Thoracic aorta (tissue), 2 donors: ENCODE results near the gene DOC2B. TPM values are rescaled to one million over a fixed set of nuclear protein-coding genes. Genes with fewer than 3 reads are reported as not detected.

Experiments used
- ATAC-seq: fragments of 150-250 bp; one replicate; pipeline ENCODE4 v1.8.0; 2017; ENCODE audit warnings: low read depth; ENCODE audit not compliant: insufficient number of reproducible peaks, low FRiP score
- DNase-seq: peaks from one replicate; pipeline ENCODE4 v3.0.0-alpha.2; 2020; ENCODE audit warnings: low spot score
- H3K27ac ChIP-seq, 2 donors: fragments of 200-600 bp; sonication (generic); 1 replicate in 1 of 2; 2 replicates in 1 of 2; pipeline ENCODE4 v1.5.1; 2016; ENCODE audit warnings: mild to moderate bottlenecking in 2 of 2, moderate library complexity in 2 of 2
- H3K27me3 ChIP-seq: fragments of 200-600 bp; sonication (generic); replicated peaks from 2 replicates; pipeline ENCODE4 v1.6.0; 2016; ENCODE audit warnings: mild to moderate bottlenecking; ENCODE audit not compliant: insufficient read depth
- H3K36me3 ChIP-seq: fragments of 200-600 bp; sonication (generic); one replicate; pipeline ENCODE4 v1.5.1; 2016
- H3K4me1 ChIP-seq, 2 donors: fragments of 200-600 bp; sonication (generic); 1 replicate in 1 of 2; 2 replicates in 1 of 2; pipeline versions ENCODE4 v1.5.1 to v1.6.0; 2016; ENCODE audit warnings: low read depth in 2 of 2, mild to moderate bottlenecking in 1 of 2; ENCODE audit not compliant: control insufficient read depth in 1 of 2
- H3K4me3 ChIP-seq: fragments of 200-600 bp; sonication (generic); 2 replicates; pipeline ENCODE4 v1.5.1; 2016; ENCODE audit warnings: mild to moderate bottlenecking
- H3K9me3 ChIP-seq: fragments of 200-600 bp; sonication (generic); 2 replicates; pipeline ENCODE4 v1.5.1; 2016
- total RNA-seq, 2 donors: library from RNA; depleted of rRNA; stranded (reverse); fragments of >200 nt; gene quantifications; one replicate each; pipeline versions ENCODE4 v1.1.0 to v1.2.3, GENCODE V29; 2016
- TF ChIP-seq, protein P1 (sequence below): fragments of 200-600 bp; sonication (generic); IDR thresholded peaks from one replicate; pipeline ENCODE4 v1.5.1; 2019; ENCODE audit warnings: antibody characterized with exemption

Gene DOC2B
- total RNA-seq, 2 donors from 2014 or later, result 4.2 to 7.5 TPM

DNA sequence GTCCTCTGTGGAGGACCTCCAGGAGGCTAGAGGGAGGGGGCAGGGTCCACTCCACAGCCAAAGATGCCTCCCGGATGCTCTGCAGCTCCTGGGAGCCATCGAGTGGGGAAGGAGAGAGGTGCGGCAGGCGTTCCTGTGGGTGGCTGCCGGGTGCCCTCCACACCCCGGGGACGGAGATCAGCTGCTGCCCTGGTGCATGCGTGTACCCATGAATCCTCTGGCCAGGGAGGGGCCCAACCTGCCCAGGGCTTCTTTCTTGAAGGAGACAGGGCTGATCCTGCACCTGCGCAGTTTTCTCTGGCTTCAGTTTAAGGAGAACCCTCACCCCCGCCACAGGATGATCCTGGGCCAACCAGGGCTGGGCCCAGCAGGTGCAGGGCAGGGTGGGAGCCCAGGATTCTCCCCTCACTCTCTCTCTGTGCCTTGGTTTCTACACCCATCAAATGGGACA, 33.5 kb upstream of the DOC2B start:
- no peak for DNase-seq
- TF ChIP-seq, protein P1, sequence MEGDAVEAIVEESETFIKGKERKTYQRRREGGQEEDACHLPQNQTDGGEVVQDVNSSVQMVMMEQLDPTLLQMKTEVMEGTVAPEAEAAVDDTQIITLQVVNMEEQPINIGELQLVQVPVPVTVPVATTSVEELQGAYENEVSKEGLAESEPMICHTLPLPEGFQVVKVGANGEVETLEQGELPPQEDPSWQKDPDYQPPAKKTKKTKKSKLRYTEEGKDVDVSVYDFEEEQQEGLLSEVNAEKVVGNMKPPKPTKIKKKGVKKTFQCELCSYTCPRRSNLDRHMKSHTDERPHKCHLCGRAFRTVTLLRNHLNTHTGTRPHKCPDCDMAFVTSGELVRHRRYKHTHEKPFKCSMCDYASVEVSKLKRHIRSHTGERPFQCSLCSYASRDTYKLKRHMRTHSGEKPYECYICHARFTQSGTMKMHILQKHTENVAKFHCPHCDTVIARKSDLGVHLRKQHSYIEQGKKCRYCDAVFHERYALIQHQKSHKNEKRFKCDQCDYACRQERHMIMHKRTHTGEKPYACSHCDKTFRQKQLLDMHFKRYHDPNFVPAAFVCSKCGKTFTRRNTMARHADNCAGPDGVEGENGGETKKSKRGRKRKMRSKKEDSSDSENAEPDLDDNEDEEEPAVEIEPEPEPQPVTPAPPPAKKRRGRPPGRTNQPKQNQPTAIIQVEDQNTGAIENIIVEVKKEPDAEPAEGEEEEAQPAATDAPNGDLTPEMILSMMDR, result no peak
- Histone ChIP-seq H3K36me3 (no peaks in the 10 kb centered on the region), H3K27me3 (no peaks in the 10 kb centered on the region), H3K9me3 (no peaks in the 10 kb centered on the region), H3K27ac (no peak overlapping the region), H3K4me3 (no peak overlapping the region), H3K4me1 (no peaks in the 10 kb centered on the region)
- ATAC-seq, result no peak

DNA sequence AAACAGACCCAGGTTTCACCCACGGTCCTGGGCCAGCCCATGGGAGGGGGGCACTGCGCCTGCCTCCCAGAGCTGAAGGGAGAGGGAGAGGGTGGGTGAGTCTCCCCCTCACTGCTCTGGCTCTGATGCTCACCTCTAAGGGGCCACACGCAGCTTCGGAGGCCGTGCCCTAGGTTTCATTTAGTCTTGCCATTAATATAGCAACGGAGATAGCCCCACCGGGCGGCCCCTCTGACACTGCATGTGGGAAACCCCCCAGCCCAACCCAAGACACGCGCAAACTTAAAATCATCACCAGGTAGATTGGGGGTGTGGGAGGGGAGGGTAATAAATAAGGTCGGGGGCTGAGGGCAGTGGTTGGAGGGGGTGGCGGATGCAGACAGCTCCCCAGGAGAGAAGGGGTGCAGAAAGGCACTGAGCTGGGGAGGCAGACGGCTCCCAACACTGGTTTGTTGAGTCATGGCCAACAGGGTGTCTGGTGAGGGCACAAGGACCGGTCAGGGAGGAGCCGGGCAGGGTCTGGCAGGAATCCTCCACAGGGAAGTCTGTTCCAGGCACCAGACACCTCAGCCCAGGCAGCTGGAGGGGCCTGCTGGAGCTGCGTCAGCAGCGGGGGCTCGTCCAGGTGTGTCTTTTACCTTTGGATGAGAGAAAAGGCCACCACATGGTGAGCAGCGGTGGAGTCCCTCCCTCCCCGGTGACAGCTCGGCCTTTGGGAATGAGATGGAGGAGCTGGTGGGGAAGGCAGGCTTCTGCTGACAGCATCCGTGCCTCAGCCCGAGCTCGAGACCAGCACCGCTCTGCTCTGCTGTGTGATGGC, 32.0 kb upstream of the DOC2B start:
- no peak overlapping the region for H3K27ac ChIP-seq
- H3K9me3 ChIP-seq, result no peaks in the 10 kb centered on the region
- no peaks in the 10 kb centered on the region for H3K27me3 ChIP-seq
- H3K4me3 ChIP-seq, result no peak overlapping the region
- no peaks in the 10 kb centered on the region for H3K4me1 ChIP-seq
- DNase-seq (no peak), ATAC-seq (no peak)
- H3K36me3 ChIP-seq, result no peaks in the 10 kb centered on the region
- TF ChIP-seq, protein P1, result no peak

DNA sequence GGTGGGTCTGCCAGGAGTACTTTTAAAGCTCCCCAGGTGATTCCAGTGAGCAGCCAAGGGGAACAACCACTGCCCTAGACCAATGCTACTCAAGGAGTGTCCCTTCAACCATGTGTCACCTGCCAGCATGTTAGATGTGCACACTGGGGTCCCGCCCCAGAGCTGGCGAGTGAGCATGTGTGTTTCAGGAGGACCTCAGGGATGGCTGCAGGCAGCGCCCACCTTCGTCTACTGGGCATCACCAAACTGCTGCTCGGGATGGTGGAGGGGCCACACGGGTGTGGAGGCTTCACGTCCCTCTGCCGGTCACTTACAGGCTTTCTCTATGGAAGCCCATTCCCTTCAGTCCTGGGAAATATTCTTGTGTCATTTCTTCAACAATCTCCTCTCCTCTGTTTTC, 29.0 kb upstream of the DOC2B start:
- no peaks in the 10 kb centered on the region for H3K27me3 ChIP-seq
- no peak overlapping the region for H3K27ac ChIP-seq
- H3K4me3 ChIP-seq, result no peak overlapping the region
- H3K36me3 ChIP-seq, result no peaks in the 10 kb centered on the region
- H3K9me3 ChIP-seq, result no peaks in the 10 kb centered on the region
- TF ChIP-seq, protein P1, result no peak
- DNase-seq, result no peak
- no peak for ATAC-seq
- H3K4me1 ChIP-seq, result no peaks in the 10 kb centered on the region

DNA sequence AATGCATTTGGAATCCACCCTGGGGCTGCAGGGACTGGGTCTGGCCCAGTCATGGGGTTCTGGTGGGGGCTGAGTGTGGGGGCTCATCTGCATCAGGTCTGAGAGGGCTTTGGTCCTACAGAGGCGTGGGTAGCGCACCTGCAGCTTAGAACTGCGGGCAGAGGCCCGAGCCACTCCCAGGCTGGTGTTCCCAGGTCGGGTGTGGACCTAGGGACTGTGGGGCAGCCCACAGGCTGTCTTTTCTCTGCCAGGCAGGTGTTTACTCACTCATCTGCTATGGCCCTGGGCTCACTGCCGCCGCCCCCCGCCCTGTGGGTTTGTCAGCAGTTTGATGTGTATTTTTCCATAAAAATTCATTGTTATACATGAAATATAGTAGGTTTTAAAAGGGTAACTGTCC, 27.0 kb upstream of the DOC2B start:
- DNase-seq, result no peak
- Histone ChIP-seq H3K36me3 (no peaks in the 10 kb centered on the region), H3K9me3 (no peaks in the 10 kb centered on the region), H3K4me1 (no peaks in the 10 kb centered on the region), H3K27me3 (no peaks in the 10 kb centered on the region), H3K27ac (no peak overlapping the region), H3K4me3 (no peak overlapping the region)
- TF ChIP-seq, protein P1, result no peak
- ATAC-seq, result no peak

DNA sequence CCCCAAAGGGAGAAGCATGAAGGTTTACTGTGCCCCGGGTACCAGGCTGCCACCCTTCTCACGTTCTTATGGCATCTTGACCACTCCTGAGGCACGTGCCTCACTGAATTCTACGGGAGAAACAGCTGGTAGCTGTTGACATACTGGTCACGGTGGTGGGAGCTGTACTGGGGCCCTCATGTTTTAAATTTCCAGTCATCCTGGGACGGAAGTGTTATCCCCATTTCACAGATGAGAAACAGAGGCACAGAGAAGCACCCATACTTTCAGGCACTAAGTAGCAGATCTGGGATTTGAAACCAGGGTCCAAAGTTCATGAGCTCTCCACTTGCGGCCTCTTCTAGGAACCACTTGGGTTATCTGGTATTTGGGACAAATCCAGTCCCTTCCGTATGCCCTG, 26.3 kb upstream of the DOC2B start:
- DNase-seq (no peak), ATAC-seq (no peak)
- Histone ChIP-seq H3K27me3 (no peaks in the 10 kb centered on the region), H3K4me1 (no peaks in the 10 kb centered on the region), H3K4me3 (no peak overlapping the region), H3K36me3 (no peaks in the 10 kb centered on the region), H3K9me3 (no peaks in the 10 kb centered on the region), H3K27ac (no peak overlapping the region)
- TF ChIP-seq, protein P1, result no peak
